HCT116 (cell line): ENCODE measurements around the gene APOBEC3A. TPM values are rescaled to one million over a fixed set of nuclear protein-coding genes. Genes with fewer than 3 reads are reported as not detected.
A peak's percentile ranks its signal among the peaks of the same experiment; 100 is the strongest.

Experiments
- ATAC-seq: fragments of 200-7000 bp; cut with Tn5 transposase; 2 replicates; pipeline ENCODE4 v1.9.1; 2020; ENCODE audit warnings: mild to moderate bottlenecking, moderate library complexity
- BruUV-seq: library from RNA; stranded (reverse); fragments of 400-500 nt; replicated peaks from 2 replicates; lab custom pipeline; 2021; lab: Mats Ljungman, UMichigan
- CTCF ChIA-PET: fragments of 300-600 bp; sonication (Branson Sonifier 250); formaldehyde crosslinking; loops from one replicate; lab custom pipeline; 2021; ENCODE audit warnings: antibody characterized with exemption; lab: Charles Lee
- POLR2A ChIA-PET: fragments of 300-600, 350-600 bp; sonication (Branson Sonifier 250); formaldehyde crosslinking; loops from one replicate; lab custom pipeline; 2021; ENCODE audit warnings: antibody characterized with exemption; lab: Charles Lee
- RAD21 ChIA-PET, 2 experiments: fragments of 300-600 bp; sonication (Branson Sonifier 250); formaldehyde crosslinking; loops; one replicate each; lab custom pipeline; 2023; ENCODE audit warnings: low total read pairs in 2 of 2; ENCODE audit not compliant: uncharacterized antibody in 2 of 2, unreplicated experiment in 2 of 2, low non-redundant PET in 1 of 2; lab: Charles Lee
- DNase-seq: peaks from one replicate; pipeline ENCODE4 v3.0.0-alpha.2; 2010; ENCODE audit warnings: low read depth, low spot score
- H2AFZ ChIP-seq: fragments of 200-600 bp; shearing (Covaris generic), sonication (generic); 2 replicates; pipeline ENCODE4 v1.6.1; 2017; ENCODE audit warnings: low read depth, mixed run types, mixed read lengths, antibody characterized with exemption, low read length; ENCODE audit not compliant: poor library complexity, severe bottlenecking
- H3K27ac ChIP-seq: 2 replicates; pipeline ENCODE4 v1.5.1; 2012; ENCODE audit warnings: low read depth, low read length
- H3K27me3 ChIP-seq: fragments of 200-600 bp; sonication (generic); 2 replicates; pipeline ENCODE4 v1.6.1; 2016; ENCODE audit warnings: mixed run types, low read length, mixed read lengths; ENCODE audit not compliant: insufficient read depth
- H3K36me3 ChIP-seq, 2 experiments: fragments of 200-500 bp in 1 of 2; fragments of 200-600 bp in 1 of 2; sonication (Bioruptor generic) in 1 of 2; sonication (generic) in 1 of 2; 2 replicates each; pipeline versions ENCODE4 v1.5.1 to v1.6.1; 2014 to 2016; ENCODE audit warnings: low read length in 2 of 2, inconsistent platforms in 1 of 2, mixed read lengths in 1 of 2, mixed run types in 1 of 2; ENCODE audit not compliant: insufficient read depth in 2 of 2, control insufficient read depth in 1 of 2
- H3K4me1 ChIP-seq, 2 experiments: fragments of 200-600 bp in 1 of 2; sonication (generic) in 1 of 2; 2 replicates each; pipeline versions ENCODE4 v1.5.1 to v1.6.1; 2012 to 2017; ENCODE audit warnings: low read length in 2 of 2, inconsistent platforms in 1 of 2, mild to moderate bottlenecking in 1 of 2, mixed read lengths in 1 of 2, mixed run types in 1 of 2, moderate library complexity in 1 of 2; ENCODE audit not compliant: insufficient read depth in 2 of 2, control insufficient read depth in 1 of 2
- H3K4me2 ChIP-seq: fragments of 200-600 bp; sonication (generic); 2 replicates; pipeline ENCODE4 v1.6.1; 2017; ENCODE audit warnings: mixed run types, low read length, mixed read lengths
- H3K4me3 ChIP-seq, 2 experiments: fragments of 200-600 bp in 1 of 2; sonication (generic) in 1 of 2; replicated peaks in 1 of 2; 2 replicates each; pipeline ENCODE4 v1.5.1; 2011 to 2016; ENCODE audit warnings: low read length in 2 of 2, control low read depth in 1 of 2, low read depth in 1 of 2, mild to moderate bottlenecking in 1 of 2, mixed read lengths in 1 of 2, mixed run types in 1 of 2
- H3K79me2 ChIP-seq: fragments of 200-600 bp; sonication (generic); 2 replicates; pipeline ENCODE4 v1.6.1; 2017; ENCODE audit warnings: mild to moderate bottlenecking, mixed run types, low read length, moderate library complexity, mixed read lengths; ENCODE audit not compliant: insufficient read depth
- H3K9ac ChIP-seq: fragments of 200-600 bp; sonication (generic); 2 replicates; pipeline ENCODE4 v1.6.1; 2016; ENCODE audit warnings: low read length, mixed read lengths
- H3K9me2 ChIP-seq: fragments of 200-600 bp; sonication (generic), shearing (Covaris generic); 2 replicates; pipeline ENCODE4 v1.6.1; 2017; ENCODE audit warnings: mixed run types, mild to moderate bottlenecking, moderate library complexity; ENCODE audit not compliant: insufficient read depth
- H3K9me3 ChIP-seq, 2 experiments: fragments of 200-500 bp in 1 of 2; fragments of 200-600 bp in 1 of 2; sonication (Bioruptor generic) in 1 of 2; sonication (generic) in 1 of 2; 2 replicates each; pipeline ENCODE4 v1.6.1; 2014 to 2017; ENCODE audit warnings: low read length in 2 of 2, mixed read lengths in 2 of 2, inconsistent platforms in 1 of 2, low read depth in 1 of 2, mild to moderate bottlenecking in 1 of 2, mixed run types in 1 of 2, moderate library complexity in 1 of 2; ENCODE audit not compliant: control insufficient read depth in 1 of 2, insufficient read depth in 1 of 2
- H4K20me1 ChIP-seq: fragments of 200-600 bp; sonication (generic), shearing (Covaris generic); 2 replicates; pipeline ENCODE4 v1.6.1; 2017; ENCODE audit warnings: mixed run types, mild to moderate bottlenecking, moderate library complexity; ENCODE audit not compliant: insufficient read depth
- CBX3 ChIP-seq: IDR thresholded peaks from 2 replicates; pipeline ENCODE4 v1.6.1; 2012; ENCODE audit warnings: low read depth
- EGR1 ChIP-seq: IDR thresholded peaks from 2 replicates; pipeline ENCODE4 v1.6.1; 2012; ENCODE audit warnings: low read depth
- ELF1 ChIP-seq: IDR thresholded peaks from 2 replicates; pipeline ENCODE4 v1.6.1; 2012; ENCODE audit warnings: low read depth, borderline replicate concordance
- EZH2phosphoT487 ChIP-seq: fragments of 200-600 bp; IDR thresholded peaks from 2 replicates; pipeline ENCODE4 v1.6.1; 2018; ENCODE audit warnings: antibody characterized with exemption, borderline replicate concordance
- POLR2A ChIP-seq: IDR thresholded peaks from 2 replicates; pipeline ENCODE4 v1.7.0; 2011; ENCODE audit warnings: borderline replicate concordance; ENCODE audit not compliant: insufficient read depth, insufficient read length; ENCODE audit errors: extremely low read depth
- RAD21 ChIP-seq: IDR thresholded peaks from 2 replicates; pipeline ENCODE4 v1.6.1; 2012; ENCODE audit warnings: low read depth, mild to moderate bottlenecking
- SIN3A ChIP-seq: IDR thresholded peaks from 2 replicates; pipeline ENCODE4 v1.6.1; 2012; ENCODE audit warnings: low read depth
- SP1 ChIP-seq: IDR thresholded peaks from 2 replicates; pipeline ENCODE4 v1.6.1; 2012; ENCODE audit warnings: low read depth
- TCF7L2 ChIP-seq: IDR thresholded peaks from 2 replicates; pipeline ENCODE4 v1.7.0; 2011; ENCODE audit warnings: borderline replicate concordance, inconsistent platforms; ENCODE audit not compliant: insufficient read depth, insufficient read length; ENCODE audit errors: extremely low read depth
- YY1 ChIP-seq: IDR thresholded peaks from 2 replicates; pipeline ENCODE4 v1.6.1; 2011; ENCODE audit warnings: low read length, low read depth, moderate library complexity, mild to moderate bottlenecking; ENCODE audit not compliant: insufficient replicate concordance; ENCODE audit errors: extremely low read depth
- ZBTB33 ChIP-seq: IDR thresholded peaks from 2 replicates; pipeline ENCODE4 v1.6.1; 2011; ENCODE audit warnings: mild to moderate bottlenecking, low read length, moderate library complexity; ENCODE audit not compliant: insufficient replicate concordance; ENCODE audit errors: extremely low read depth
- ZFX ChIP-seq: fragments of 450-650 bp; IDR thresholded peaks from 2 replicates; pipeline ENCODE4 v1.6.1; 2017
- ZNF274 ChIP-seq: fragments of 200-500 bp; sonication (Bioruptor generic); IDR thresholded peaks from 2 replicates; pipeline ENCODE4 v1.6.1; 2014; ENCODE audit warnings: mild to moderate bottlenecking, low read depth, low read length, inconsistent platforms
- intact Hi-C: fragments of 100-400 bp; cut with micrococcal nuclease; formaldehyde crosslinking; loops from 2 replicates; pipeline ENCODE4 v1.10.0; 2022
- total RNA-seq: library from RNA; stranded (reverse); gene quantifications from one replicate; pipeline ENCODE4 v1.2.1, GENCODE V29; 2021; ENCODE audit not compliant: unreplicated experiment
- TF ChIP-seq, protein P1 (sequence below): IDR thresholded peaks from 2 replicates; pipeline ENCODE4 v1.6.1; 2012
- TF ChIP-seq, protein P2 (sequence below): IDR thresholded peaks from 2 replicates; pipeline ENCODE4 v1.6.1; 2012; ENCODE audit warnings: low read depth

The APOBEC3A gene
- total RNA-seq, 1 experiment from 2014 or later, result not detected

DNA sequence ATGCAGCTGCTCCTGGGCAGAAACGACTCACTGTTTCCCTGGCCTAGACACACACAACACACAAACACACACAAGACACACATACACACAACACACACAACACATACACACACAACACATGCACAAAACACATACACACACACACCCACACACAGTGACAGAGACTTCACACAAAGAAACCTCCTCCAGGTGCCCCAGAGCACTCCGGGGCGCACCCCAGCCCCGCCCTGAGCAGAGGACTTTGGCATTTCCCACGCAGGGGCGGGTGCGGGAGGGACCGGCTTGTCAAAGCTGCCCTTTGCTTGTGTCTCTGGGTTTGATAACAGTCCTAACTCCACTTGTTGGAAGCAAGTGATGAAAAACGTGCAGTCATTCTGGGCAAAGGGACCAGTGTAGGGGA lies 6.5 kb downstream of the APOBEC3A start:
- Histone ChIP-seq H3K36me3 (no peaks in the 10 kb centered on the region), H3K27ac (no peak overlapping the region), H3K9me3 (no peaks in the 10 kb centered on the region), H3K4me3 (no peak overlapping the region), H3K79me2 (no peaks in the 10 kb centered on the region), H3K4me1 (peaks cover 2 to 6% of the 10 kb centered on the region in 2 experiments; a peak in 3 of 4 replicates), H3K27me3 (peaks cover 3% of the 10 kb centered on the region; the same call in 1 of the 2 replicates), H3K9ac (no peak overlapping the region), H3K4me2 (peak overlapping the region; percentile 32), H4K20me1 (no peaks in the 10 kb centered on the region), H3K9me2 (no peaks in the 10 kb centered on the region), H2AFZ (no peak overlapping the region)
- ChIA-PET RAD21 (no interaction called here), CTCF (no interaction called here), POLR2A (no interaction called here)
- intact Hi-C loops, result no loop called here
- DNase-seq, result no peak
- no peak for TF ChIP-seq YY1
- no peak for TF ChIP-seq POLR2A
- no peak for TF ChIP-seq EZH2phosphoT487
- TF ChIP-seq ZNF274, result no peak
- TF ChIP-seq, protein P1, sequence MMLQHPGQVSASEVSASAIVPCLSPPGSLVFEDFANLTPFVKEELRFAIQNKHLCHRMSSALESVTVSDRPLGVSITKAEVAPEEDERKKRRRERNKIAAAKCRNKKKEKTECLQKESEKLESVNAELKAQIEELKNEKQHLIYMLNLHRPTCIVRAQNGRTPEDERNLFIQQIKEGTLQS, result no peak
- TF ChIP-seq SIN3A, result no peak
- no peak for TF ChIP-seq TCF7L2
- TF ChIP-seq RAD21, result no peak
- BruUV-seq, result no TSS peak
- ATAC-seq, result peak; percentile 42; the same call in 1 of the 2 replicates

DNA sequence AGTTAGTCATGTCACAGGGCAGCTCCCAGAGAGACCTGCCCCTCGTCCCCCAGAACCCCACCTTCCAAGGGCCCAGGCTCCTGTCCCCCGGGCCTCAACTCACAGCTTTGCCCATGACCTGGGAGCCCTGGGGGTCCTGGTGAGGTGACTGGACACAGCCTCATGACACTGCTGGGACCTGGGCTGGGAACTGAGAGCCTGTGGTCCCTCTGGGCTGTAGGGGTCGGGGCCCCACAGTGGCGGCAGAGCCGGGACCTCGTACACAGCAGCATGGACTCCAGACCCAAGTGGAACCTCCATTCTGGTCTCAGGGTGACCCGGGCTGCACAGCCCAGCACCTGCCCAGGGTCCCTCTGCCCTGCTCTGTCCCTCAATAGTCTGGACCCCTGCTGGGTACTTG lies 6.9 kb downstream of the APOBEC3A start:
- Histone ChIP-seq H3K79me2 (no peaks in the 10 kb centered on the region), H3K27ac (no peak overlapping the region), H3K4me2 (no peak overlapping the region), H3K27me3 (peaks cover 2% of the 10 kb centered on the region; the same call in 1 of the 2 replicates), H3K36me3 (no peaks in the 10 kb centered on the region), H3K9me2 (no peaks in the 10 kb centered on the region), H4K20me1 (no peaks in the 10 kb centered on the region), H3K9ac (no peak overlapping the region), H2AFZ (no peak overlapping the region), H3K4me3 (no peak overlapping the region), H3K4me1 (peaks cover 2 to 6% of the 10 kb centered on the region in 2 experiments; a peak in 3 of 4 replicates), H3K9me3 (no peaks in the 10 kb centered on the region)
- CTCF ChIA-PET, result no interaction called here
- DNase-seq (no peak), ATAC-seq (no peak)
- intact Hi-C loops, result no loop called here
- BruUV-seq, result no TSS peak
- RAD21 ChIA-PET, result no interaction called here
- POLR2A ChIA-PET, result no interaction called here
- TF ChIP-seq ELF1 (no peak), EGR1 (no peak), SP1 (no peak), ZBTB33 (no peak), TCF7L2 (no peak), RAD21 (no peak), CBX3 (no peak), ZFX (no peak)
- TF ChIP-seq, protein P2, sequence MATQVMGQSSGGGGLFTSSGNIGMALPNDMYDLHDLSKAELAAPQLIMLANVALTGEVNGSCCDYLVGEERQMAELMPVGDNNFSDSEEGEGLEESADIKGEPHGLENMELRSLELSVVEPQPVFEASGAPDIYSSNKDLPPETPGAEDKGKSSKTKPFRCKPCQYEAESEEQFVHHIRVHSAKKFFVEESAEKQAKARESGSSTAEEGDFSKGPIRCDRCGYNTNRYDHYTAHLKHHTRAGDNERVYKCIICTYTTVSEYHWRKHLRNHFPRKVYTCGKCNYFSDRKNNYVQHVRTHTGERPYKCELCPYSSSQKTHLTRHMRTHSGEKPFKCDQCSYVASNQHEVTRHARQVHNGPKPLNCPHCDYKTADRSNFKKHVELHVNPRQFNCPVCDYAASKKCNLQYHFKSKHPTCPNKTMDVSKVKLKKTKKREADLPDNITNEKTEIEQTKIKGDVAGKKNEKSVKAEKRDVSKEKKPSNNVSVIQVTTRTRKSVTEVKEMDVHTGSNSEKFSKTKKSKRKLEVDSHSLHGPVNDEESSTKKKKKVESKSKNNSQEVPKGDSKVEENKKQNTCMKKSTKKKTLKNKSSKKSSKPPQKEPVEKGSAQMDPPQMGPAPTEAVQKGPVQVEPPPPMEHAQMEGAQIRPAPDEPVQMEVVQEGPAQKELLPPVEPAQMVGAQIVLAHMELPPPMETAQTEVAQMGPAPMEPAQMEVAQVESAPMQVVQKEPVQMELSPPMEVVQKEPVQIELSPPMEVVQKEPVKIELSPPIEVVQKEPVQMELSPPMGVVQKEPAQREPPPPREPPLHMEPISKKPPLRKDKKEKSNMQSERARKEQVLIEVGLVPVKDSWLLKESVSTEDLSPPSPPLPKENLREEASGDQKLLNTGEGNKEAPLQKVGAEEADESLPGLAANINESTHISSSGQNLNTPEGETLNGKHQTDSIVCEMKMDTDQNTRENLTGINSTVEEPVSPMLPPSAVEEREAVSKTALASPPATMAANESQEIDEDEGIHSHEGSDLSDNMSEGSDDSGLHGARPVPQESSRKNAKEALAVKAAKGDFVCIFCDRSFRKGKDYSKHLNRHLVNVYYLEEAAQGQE, result no peak
- TF ChIP-seq, protein P1, result no peak
